ENCODE measurements around the gene ILF3.

ILF3 gene

GRCh38 chr19:10677751-10678150 lies 23.6 kb downstream of the ILF3 start:
- no peak for TF ChIP-seq CTCF (IDR thresholded peaks at IDR 0.05; ENCODE audit: low read depth, low read length)
- DNase-seq (ENCODE audit: low read depth in 2 of 2) = no peak
- H3K4me3 ChIP-seq (replicated peaks in 1 of 2; ENCODE audit: low read depth in 2 of 2, low read length in 2 of 2) = no peak overlapping the region

GRCh38 chr19:10678813-10679212 lies 24.7 kb downstream of the ILF3 start:
- no peak overlapping the region for H3K4me3 ChIP-seq (replicated peaks in 1 of 2; ENCODE audit: low read depth in 2 of 2, low read length in 2 of 2)
- no peak for DNase-seq (ENCODE audit: low read depth in 2 of 2)
- TF ChIP-seq CTCF (IDR thresholded peaks at IDR 0.05; ENCODE audit: low read depth, low read length) = no peak

GRCh38 chr19:10679743-10680142 lies 25.6 kb downstream of the ILF3 start:
- TF ChIP-seq CTCF (IDR thresholded peaks at IDR 0.05; ENCODE audit: low read depth, low read length) = no peak
- no peak overlapping the region for H3K4me3 ChIP-seq (replicated peaks in 1 of 2; ENCODE audit: low read depth in 2 of 2, low read length in 2 of 2)
- DNase-seq (ENCODE audit: low read depth in 2 of 2) = no peak

- no peak for TF ChIP-seq CTCF (IDR thresholded peaks at IDR 0.05; ENCODE audit: low read depth, low read length)
- no peak overlapping the region for H3K4me3 ChIP-seq (replicated peaks in 1 of 2; ENCODE audit: low read depth in 2 of 2, low read length in 2 of 2)
Observed at GRCh38 chr19:10680545-10681135, 26.5 kb downstream of the ILF3 start.

GRCh38 chr19:10681658-10682057 lies 27.5 kb downstream of the ILF3 start:
- no peak for TF ChIP-seq CTCF (IDR thresholded peaks at IDR 0.05; ENCODE audit: low read depth, low read length)
- DNase-seq (ENCODE audit: low read depth in 2 of 2) = no peak
- no peak overlapping the region for H3K4me3 ChIP-seq (replicated peaks in 1 of 2; ENCODE audit: low read depth in 2 of 2, low read length in 2 of 2)

More at GRCh38 chr19:10680545-10681135, 26.5 kb downstream of the ILF3 start:
- DNase-seq (ENCODE audit: low read depth in 2 of 2) = no peak

- TF ChIP-seq CTCF (IDR thresholded peaks at IDR 0.05; ENCODE audit: low read depth, low read length) = no peak
- H3K4me3 ChIP-seq (replicated peaks in 1 of 2; ENCODE audit: low read depth in 2 of 2, low read length in 2 of 2) = no peak overlapping the region
- DNase-seq (ENCODE audit: low read depth in 2 of 2) = no peak
Observed at GRCh38 chr19:10682397-10683063, 28.4 kb downstream of the ILF3 start.
